Activated T-helper 9 cell treated with anti-CD3 and anti-CD28 coated beads, Interleukin-2, amount 50 U/mL, for 16 hours (primary cell): ENCODE results near the gene C1GALT1C1L.
"Not testable (repeated sequence)": the region's sequence is repeated elsewhere in the genome, so short reads cannot be mapped to it uniquely, and the experiment has no call there.

Source experiments
- DNase-seq: peaks from one replicate; pipeline ENCODE4 v3.0.0-alpha.2; 2020; ENCODE audit warnings: low read depth

C1GALT1C1L gene

DNA sequence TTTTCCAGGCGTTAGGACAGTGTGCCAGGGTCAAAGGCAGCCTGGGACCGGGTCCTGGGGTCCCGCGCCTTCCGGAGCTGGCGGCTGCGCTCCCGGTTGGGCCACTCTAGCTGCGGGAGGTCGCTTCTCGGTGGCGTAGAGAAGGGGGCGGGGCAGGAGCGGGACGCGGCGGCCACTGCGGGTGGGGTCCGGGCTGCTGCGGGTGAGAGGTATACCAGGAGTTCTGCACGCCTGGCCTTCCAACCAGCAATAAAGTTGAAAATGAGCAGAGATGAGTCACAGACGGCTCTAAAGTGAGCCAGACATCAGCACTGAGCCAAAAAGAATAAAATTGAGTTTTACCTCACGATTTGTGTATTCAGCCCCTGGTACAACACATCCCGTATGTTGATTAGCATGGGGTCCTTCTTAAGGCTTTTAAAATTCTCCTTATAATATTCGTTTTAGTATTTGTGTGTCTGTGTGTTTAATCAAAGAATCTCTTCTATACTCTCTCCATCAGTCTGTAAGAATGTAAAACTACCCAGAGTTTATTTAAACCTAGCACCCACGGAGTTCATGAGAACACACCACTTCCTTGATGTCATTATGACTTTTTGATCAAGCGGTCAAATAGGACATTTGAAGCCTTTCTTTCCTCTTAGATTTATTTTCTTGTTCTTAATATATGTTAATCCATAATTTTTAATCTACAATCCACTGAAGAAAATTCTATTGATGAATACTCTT is at the start of gene C1GALT1C1L:
Gene C1GALT1C1L, minus strand, starts transcription at position 108 of the 729 bp plus-strand sequence. Its CDS starts 107 bp downstream, at position 1.
- no peak for DNase-seq

DNA sequence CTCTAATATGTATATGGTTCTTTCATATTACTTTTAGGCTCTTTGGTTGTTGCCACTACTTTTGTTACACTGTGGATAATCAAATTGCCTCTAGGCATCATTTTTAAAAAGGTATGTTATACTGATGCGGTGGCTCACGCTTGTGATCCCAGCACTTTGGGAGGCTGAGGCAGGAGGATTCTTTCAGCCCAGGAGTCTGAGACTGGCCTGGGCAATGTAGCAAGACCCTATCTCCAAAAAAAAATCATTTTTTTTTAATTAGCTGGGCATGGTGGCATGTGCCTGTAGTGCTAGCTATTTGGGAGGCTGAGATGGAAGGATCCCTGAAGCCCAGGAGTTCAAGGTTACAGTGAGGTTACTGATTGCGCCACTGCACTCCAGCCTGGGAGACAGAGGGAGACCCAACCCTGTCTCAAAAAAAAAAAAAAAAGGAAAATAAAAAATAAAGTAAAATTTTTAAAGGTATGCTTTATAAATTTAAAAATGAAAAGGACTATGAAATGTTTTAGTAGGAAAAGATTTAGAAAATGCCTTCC is 49.5 kb upstream of the C1GALT1C1L start:
- no peak for DNase-seq

DNA sequence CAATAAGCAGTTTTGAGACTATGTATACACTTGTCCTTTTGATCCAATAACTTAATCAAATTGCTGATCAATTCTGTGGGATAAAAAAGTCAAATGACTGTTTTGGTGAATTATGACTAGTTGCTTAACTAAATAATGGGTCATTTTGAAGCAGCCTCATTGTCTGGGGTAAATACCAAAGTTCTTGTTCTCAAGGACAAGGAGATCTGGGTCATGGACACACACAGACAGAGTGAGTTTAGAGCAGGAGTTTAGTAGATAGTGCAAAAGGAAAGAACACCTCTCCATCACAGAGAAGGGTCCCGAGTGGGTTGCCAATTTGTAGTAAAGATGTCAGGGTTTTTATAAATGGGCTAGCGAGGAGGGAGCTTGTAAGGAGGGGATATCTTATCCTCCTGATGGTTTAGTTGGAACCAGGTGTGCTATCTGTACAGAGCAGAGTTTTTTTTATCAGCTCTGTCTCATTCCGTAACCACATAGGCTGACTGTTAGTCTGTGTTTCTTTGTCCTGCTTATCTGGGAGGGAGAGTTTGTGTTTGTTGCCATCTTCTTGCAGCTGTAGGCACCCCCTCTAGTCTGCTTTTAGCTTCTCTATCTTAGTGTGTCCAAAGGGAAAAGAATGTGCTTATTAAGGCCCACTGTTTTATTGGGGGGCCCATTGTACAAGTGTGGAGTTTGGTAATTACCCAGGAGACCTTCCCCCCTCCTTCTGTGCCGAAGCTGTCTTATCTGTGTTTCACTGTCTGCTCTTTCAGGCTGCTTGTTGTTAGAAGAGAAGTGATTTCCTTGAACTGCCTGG is 48.7 kb upstream of the C1GALT1C1L start:
- DNase-seq, result no peak

DNA sequence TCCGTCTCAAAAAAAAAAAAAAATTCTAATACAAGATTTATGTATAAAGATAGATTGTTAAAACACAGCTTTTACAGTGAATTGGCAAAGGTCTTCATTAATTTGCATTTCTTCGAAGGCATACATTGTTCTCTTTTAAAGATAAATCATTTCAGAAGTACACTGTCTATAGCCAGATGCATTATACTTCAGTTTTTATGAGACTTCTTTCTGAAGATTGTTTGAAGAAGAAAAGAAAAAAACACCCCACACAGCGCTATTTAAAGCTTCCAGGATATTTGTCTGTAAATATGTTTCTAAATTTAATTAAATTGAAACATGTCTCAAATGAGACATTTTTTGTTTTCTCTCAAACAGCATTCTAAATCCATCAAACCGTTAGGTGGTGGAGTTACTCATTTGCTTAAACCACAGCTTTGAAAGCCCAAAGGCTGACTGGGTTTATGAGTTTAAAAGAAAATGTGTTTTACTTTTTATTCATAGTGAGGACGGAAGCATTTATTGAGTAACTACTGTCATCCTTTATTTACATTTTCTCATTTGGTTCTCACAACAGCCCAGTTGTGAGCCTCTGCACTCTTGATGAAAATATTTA is 42.4 kb upstream of the C1GALT1C1L start:
- DNase-seq, result no peak

DNA sequence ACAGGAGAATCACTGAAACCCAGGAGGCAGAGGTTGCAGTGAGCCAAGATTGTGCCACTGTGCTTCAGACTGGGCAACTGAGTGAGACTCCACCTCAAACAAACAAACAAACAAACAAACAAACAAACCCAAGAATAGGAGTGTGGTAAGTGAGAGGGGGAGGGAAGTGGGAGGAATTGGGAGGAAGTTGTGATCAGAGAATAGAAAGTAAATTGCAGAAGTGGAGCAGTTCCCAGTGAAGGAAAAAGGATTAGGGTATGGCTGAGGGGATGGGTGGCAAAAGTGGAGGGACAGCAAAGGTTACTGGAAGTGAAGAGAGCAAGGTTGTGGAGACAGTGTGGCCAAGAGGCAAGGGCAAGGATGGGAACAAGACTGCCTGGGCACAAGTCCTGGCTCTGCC is 41.1 kb upstream of the C1GALT1C1L start:
- no peak for DNase-seq

DNA sequence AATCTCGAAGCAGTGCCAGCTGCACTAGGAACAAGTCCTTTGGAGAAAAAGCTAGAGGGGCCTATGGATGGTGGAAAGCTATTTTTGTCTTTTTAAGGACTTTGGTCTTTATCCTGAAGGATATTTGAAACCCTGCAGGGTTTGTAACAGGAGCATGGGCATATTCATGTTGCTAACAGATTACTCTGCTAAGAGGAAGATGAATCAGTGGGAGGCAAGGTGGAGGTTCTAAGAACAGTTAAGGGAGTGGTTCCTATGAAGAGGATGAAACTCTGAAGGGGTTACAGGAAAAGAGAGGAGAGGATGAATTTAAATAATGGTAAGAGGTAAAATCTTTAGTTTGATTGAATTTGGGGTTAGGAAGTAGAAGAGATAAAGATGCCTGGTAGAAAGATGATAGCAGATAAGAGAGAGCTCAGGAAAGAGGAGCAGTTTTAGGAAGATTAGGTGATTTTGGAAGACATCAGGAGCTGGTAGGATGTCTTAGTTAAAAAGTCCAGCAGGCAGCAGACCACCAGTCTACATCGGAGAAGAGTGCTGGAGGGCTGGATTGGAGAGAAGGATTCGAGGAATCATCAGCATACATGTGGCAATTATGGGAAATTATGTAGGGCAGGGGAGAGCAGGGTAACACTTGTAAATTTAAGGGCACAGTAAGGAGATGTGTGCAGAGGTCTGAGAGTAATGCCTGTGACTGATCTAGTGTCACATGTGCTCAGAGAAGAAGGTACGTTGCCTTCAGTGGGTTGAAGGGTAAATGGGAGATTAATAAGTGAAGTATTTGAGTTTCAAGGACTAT is 39.3 kb upstream of the C1GALT1C1L start:
- no peak for DNase-seq

DNA sequence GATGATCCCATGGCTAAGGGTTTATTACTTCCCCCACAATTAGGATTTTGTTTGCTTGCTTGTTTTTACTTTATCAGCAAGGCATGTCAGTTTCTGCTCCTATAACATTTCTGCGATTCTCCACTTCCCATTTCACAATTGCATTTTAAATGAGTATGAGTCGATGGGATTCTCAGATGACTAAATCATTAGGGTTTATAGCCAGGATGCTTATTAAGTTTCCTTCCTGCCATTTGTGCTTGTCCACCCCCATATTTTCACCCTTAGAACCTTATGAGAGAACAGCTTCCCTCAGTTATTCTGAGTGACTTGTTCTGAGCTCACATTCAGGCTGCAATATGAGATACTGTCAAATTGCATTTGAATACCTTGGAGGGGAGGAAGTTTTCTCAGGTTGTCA is 37.9 kb upstream of the C1GALT1C1L start:
- no peak for DNase-seq

DNA sequence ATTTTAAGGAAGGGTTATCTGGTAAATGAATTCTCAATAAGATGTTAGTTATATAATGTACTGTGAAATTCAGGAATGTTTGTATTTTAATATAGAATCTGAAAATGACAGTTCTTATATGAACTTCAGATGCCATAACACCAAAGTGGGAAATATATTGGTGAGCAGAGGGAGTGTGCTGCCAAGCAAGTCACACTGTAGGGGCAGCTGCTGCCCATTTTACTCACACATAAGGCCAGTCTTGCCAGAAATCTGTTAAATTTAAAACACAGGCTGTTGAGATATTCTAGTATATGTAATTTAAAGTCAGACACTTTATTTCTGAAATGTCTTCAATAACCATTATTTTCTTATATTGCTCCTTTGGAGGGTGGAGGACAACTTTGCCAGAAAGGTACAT is 34.6 kb upstream of the C1GALT1C1L start:
- DNase-seq, result no peak

DNA sequence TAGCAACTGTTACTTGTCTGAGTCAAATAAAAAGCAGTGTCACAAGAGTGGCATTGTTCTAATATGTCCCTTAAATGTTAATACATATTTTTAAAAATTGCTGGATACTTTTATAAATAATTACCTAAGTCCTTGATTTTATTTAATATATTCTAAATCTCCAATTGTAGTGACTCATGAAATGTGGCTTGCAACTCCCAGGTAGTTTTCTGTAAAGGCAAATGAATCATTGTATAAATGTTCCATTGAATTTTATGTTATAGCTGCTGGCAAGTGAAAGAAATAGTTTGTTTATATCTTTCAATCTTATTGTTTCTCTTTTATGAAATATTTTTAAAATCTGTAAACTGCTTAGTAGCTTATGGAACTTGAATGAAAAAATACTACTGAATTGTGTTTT is 32.7 kb upstream of the C1GALT1C1L start:
- DNase-seq, result no peak

DNA sequence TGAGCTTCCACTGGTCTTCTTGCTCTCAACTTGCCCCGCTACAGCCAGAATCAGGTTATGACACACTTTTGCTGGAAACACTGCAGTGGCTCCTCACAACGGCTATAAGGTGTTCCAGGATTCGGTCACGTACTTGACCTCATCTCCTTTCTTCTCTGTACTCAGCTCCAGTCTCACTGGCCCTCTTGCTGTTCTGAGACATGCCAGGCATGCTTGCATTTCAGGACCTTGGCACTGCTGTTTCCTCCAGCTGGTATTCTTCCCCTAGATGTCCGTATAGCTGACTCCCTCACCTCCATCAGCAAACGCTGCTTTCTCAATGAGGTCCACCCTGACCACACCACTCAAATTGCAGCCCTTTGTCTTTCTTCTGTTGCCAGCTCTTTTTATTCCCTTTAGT is 31.9 kb upstream of the C1GALT1C1L start:
- DNase-seq, result no peak

DNA sequence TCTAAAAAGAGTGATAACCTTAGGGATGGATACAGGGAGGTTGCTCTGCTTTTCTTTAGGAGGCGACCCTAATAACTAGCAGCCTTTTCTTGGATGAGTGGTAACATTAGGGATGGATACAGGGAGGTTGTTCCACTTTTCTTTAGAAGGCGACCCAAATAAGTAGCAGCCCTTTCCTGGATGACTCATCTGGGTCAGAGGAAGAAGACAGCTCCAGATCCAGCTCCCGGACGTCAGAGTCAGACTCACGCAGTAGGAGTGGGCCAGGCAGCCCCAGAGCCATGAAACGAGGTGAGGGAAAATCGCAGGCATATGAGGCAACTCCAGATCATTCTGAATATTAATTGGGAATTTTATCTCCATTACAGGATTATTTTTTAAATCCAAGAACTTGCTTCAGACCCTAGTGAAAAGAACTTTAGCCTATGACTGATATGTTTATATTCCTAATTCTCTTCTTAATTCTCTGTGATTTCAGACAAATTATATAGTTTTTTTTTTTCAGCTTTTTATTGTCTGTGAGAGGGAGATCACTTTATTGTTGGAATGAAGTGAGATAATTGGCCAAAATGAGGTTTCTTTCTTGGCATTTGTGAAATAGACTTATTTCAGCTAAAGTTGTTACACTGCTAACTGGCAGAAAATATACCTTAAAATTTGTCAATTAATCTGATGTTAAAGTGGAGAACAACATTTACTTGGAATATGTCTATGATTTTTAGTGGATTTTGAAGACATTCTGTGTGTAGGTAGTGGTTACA is 31.2 kb upstream of the C1GALT1C1L start:
- no peak for DNase-seq

DNA sequence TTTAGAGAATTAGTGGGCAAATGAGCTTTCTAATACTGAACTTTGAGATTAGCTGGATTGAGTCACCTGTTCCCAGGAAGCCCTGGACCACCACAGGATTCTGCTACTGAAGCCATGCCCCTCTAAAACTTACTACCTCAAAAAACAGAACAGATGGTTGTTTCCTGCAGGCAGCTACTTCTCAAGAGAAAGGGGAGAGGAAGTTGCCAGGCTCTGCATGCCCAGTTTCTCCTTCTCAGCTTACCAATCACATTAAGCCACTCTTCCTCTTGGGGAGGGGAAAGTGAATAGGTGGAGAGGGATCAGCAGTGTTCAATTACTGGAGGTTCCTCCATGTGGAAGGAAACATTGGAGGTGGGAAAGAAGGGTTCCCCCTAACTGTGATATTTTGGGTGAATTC is 24.9 kb upstream of the C1GALT1C1L start:
- no peak for DNase-seq

DNA sequence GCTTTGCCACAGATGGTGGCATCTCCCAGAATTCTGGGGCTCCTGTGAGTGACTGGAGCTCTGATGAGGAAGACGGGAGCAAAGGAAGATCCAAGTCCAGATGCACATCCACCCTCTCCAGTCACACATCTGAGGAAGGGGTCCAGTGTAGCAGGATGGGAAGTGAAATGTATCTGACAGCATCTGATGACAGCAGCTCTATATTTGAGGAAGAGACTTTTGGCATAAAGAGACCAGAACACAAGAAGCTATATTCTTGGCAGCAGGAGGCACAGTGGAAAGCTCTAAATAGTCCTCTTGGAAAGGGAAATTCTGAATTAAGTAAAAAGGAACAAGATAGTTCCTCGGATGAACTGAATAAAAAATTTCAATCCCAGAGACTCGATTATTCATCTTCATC is 23.5 kb upstream of the C1GALT1C1L start:
- no peak for DNase-seq

DNA sequence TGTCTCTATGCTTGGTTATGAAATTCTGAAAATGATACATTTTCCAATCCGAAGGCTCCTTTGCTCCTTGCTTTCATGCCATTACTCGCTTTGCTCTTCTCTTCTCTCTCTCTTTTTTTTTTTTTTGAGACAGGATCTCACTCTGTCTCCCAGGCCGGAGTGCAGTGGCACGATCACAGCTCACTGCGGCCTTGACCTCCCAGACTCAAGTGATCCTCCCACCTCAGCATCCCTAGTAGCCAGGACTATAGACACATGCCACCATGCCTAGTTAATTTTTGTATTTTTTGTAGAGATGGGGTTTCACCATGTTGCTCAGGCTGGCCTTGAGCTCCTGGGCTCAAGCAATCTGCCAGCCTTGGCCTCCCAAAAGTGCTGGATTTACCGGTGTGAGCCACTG is 21.9 kb upstream of the C1GALT1C1L start:
- not testable (repeated sequence) for DNase-seq

DNA sequence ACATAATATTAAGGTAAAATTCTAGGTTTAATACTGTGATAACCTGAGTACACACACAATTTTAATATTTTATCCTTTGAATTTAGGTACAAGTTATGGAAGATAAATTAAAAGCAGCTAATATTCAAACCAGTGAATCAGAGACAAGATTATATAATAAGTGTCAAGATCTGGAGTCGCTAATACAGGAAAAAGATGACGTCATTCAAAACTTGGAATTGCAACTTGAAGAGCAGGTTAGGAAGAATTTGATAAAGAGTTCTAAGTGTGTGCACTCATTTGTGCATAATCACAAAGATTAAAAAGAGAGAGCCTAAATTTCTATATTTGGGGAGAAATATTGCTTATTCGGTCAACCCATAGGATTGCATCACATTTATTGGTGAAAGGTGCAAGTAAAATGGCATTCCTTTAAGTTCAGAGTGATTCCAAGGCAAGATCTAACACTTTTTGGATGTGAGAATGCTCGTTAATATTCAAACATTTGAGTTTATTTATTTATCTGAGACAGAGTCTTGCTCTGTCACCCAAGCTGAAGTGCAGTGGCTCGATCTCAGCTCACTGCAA is 16.3 kb upstream of the C1GALT1C1L start:
- no peak for DNase-seq

DNA sequence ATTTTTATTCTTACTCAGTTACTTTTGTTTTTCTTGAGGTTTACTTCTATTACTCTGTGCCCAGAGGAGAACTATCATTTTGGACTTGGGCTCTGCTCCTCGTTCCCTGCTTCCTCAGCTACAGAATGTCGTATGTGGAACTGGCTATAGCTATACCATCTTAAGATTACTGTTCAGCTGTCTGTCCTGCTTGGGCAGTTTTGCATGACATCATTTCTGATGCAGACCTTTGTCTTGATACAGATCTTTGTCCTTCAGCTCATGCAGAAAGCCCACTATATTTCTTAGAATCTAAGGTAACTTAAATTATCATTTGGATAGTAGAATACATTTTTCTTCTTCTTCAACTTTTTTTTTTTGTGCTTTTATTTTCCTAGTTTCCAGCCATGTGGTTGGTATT is 13.8 kb upstream of the C1GALT1C1L start:
- no peak for DNase-seq

DNA sequence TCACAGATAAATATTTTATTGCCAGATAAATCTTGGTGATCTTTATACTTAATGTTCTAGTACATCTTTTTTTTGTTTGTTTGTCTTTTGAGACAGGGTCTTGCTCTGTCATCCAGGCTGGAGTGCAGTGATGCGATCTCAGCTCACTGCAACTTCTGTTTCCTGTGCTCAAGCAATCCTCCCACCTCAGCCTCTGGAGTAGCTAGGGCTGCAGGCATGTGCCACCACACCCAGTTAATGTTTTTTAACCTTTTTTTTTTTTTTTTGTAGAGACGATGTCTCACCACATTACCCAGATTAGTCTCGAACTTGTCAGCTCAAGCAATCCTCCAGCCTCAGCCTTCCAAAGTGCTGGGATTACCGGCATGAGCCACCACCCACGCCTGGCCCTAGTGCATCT is 9.1 kb upstream of the C1GALT1C1L start:
- DNase-seq, result no peak

DNA sequence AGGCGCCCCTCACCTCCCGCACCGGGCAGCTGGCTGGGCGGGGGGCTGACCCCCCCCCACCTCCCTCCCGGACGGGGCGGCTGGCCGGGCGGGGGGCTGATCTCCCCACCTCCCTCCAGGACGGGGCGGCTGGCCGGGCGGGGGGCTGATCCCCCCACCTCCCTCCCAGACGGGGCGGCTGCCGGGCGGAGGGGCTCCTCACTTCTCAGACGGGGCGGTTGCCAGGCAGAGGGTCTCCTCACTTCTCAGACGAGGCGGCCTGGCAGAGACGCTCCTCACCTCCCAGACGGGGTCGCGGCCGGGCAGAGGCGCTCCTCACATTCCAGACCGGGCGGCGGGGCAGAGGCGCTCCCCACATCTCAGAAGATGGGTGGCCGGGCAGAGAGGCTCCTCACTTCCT is 1.6 kb upstream of the C1GALT1C1L start:
- not testable (repeated sequence) for DNase-seq

DNA sequence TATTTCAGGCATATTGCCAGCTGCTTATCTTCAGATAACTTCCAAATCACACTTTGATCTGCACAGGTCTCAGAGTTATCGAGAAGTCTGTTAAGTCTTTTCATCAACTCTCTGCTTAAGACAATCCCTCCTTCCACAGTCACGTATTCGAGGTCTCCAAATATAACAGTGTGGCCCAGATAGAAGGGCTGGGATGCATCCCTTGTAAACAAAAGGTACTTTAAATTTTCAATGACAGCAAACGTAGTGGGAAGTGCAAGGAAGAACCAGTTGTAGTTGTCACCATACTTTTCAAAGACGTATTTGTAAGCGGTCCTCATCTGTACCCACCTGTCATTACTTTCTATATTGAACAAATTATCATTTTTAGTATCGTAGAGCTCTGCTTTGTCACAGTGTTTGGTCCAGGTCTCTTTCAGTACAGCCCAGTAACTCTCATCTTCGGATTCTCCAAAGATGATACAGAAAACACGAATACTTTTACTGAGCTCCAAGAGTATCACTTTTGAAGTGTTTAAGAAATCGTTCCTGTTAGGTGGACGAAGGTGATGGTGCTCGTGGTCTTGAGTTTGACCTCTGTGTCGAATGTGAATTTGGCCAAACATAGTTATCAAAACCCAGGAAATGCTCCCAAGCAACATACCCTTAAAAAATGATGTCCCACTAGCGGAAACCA is 445 bp downstream of the C1GALT1C1L start:
- DNase-seq, result no peak

DNA sequence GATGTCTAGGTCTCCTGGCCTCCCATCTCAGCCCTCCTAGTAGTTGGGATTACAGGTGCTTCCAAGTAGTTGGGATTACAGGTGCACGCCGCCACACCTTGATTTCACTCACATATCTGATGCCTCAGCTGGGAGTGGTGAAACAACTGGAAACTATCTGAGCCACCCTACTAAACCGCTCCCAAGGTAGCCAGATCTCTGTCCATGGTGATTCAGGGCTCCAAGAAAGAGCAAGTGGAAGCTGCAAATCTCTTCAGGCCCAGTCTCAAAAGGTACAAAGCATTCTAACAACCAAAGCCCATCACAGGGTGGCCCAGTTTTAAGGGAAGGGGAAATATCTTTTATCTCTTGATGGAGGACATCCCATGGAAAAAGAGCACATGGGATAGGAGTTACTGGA is 19.0 kb downstream of the C1GALT1C1L start:
- DNase-seq, result no peak
